Globus pallidus (tissue), 1 donor: ENCODE results near the gene GH1.
A peak's percentile ranks its signal among the peaks of the same experiment; 100 is the strongest.

ENCODE experiments used
- DNase-seq: peaks from one replicate; pipeline ENCODE4 v3.0.0-alpha.2; 2015; ENCODE audit warnings: low spot score

Gene GH1

GRCh38 chr17:63944736-63945499 lies 26.3 kb upstream of the GH1 start:
- DNase-seq = no peak

DNA sequence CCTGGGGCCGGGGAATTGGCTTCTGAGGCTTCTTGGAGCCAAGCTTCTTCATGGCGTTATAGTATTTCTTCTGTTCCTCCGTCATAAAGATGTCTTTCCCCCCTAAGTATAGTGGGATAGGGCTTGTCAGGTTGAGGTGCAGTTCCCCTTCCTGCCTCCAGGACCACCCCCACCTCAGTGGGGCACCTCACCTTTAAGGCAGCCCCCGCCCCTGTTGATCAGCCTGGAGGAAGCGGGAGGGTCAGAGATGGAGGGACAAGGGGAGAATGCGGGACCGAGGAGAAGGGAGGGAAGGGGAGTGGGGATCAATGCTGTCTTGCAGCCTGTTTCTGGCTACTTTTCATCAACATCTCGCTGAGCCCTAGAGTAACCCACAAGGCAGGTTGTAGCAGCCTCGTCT lies 25.1 kb upstream of the GH1 start:
- DNase-seq = no peak

GRCh38 chr17:63942309-63942985 lies 23.8 kb upstream of the GH1 start:
- no peak for DNase-seq

DNA sequence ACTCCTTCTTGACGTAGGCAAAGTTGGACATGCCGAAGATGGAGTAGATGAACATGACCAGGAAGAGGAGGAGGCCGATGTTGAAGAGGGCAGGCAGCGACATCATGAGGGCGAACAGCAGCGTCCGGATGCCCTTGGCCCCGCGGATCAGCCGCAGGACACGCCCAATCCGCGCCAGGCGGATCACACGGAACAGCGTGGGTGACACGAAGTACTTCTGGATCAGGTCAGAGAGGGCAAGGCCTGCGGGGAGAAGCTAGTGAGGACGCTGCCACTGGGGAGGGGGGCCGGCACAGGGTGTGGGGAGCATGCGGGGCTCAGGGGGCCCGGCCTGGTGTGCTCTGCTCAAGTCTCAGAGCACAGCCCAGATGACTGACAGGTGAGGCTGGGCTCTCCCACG lies 23.1 kb upstream of the GH1 start:
- DNase-seq = no peak

DNA sequence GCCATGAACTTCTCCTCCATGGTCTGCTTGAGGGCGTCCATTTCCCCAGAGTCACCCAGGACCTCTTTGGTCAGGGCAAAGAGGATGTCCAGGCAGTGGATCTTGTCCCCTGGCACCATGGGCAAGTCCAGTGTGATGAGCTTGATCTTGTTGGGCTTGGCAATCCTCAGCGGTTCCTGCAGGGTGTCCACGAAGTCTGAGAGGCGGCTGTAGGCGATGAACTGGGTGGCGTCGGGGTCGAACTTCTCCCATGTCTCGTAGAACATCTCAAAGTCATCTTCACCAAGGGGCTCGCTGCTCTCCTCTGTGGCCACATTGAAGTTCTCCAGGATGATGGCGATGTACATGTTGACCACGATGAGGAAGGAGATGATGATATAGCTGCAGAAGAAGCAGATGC lies 22.5 kb upstream of the GH1 start:
- no peak for DNase-seq

- no peak for DNase-seq
These were observed 21.9 kb upstream of the GH1 start for GRCh38 chr17:63940584-63940983.

DNA sequence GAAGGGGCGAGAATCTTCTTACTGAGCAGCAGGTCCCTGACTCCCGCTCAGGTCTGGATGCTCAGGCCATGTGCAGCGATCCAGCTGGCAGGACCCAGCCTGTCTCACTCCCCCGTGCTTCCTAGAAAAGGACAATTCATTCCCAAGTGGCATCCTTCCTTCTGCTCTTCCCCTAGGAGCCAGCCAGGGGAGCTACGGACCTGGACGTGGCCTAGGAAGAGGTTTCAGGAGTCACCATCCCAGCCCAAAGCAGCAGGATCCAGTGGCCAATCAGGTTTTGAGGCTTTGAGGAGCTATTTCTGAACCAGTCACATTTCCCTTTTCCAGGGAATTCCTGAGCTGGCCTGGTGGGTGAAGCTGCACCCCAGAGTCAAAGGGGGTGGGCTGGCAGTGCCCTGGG lies 21.2 kb upstream of the GH1 start:
- DNase-seq = no peak

GRCh38 chr17:63939401-63939800 lies 20.8 kb upstream of the GH1 start:
- DNase-seq = no peak

GRCh38 chr17:63937920-63938319 lies 19.3 kb upstream of the GH1 start:
- DNase-seq = no peak

GRCh38 chr17:63937319-63937718 lies 18.7 kb upstream of the GH1 start:
- DNase-seq = no peak

GRCh38 chr17:63934183-63935112 lies 15.8 kb upstream of the GH1 start:
- DNase-seq = no peak

DNA sequence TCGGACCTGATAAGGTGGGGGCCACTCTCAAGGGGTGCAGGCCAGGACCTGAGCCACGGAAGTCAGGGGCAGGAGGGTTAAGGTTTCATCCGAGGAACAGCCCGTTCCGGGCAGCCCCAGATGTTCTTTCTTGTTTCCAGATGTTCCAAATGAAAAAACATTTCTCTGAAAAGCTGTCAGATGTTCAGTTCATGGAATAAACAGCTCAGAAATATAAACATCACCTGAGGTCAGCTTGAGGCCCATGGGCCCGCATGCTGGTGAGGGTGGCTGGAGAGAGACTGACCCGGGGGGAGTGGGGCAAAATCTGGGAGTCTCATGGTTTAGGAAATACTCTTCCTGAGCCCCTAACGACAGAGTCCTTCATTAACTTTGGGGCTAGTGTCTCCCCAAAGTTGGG lies 15.0 kb upstream of the GH1 start:
- no peak for DNase-seq

DNA sequence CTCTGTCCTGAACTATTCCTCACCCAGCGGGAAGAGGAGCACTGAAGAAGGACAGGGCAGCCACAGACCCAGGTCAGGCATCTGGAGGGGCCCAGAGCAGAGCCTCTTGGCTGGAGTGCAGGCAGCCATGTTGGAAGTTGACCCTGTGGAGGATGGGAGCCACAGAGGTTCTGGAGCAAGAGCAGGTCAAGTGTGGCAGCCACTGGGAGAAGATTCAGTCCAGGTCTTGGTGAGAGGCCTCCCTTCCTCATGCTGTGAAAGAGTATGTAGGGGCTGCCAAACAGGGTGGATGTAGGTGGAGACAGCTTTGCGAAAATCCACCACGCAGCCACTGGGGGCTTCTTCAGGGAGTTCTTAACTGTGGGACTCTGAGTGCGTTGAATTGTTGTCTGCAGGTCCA lies 14.1 kb upstream of the GH1 start:
- no peak for DNase-seq

DNA sequence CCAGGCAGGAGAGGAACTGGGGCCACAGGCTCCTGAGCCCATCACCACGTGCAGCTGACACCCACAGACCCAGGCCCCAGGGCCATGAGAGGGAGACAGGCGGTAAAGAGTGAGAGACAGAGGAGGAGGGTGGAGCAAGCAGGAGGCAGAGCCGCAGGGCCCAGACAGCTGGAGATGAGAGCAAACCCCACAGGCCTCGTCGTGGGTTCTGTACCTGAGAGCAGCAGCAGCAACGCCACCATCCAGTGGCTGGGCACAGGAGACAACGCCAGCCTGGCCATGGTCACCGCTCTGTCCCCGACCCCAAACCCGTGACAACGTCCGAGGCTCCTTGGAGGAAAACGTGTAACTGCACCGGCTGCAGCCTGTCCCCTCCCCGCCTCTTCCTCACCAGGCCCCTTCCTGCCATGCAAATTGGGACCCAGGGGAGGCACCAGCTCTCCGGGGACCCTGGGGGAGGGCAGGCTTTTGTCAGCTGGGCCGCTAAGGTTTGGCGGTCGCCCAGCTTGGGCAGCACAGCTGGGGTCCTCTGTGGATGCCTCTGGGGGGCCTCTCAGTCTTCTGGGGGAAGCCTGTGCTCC lies 13.4 kb upstream of the GH1 start, which contains the start of gene CD79B:
CD79B (minus strand) TSS at position 351 of the 581 bp plus-strand sequence; CDS start at position 281, 70 bp downstream.
- no peak for DNase-seq

- peak; percentile 6 for DNase-seq
These were observed 12.4 kb upstream of the GH1 start for GRCh38 chr17:63930951-63931575.

DNA sequence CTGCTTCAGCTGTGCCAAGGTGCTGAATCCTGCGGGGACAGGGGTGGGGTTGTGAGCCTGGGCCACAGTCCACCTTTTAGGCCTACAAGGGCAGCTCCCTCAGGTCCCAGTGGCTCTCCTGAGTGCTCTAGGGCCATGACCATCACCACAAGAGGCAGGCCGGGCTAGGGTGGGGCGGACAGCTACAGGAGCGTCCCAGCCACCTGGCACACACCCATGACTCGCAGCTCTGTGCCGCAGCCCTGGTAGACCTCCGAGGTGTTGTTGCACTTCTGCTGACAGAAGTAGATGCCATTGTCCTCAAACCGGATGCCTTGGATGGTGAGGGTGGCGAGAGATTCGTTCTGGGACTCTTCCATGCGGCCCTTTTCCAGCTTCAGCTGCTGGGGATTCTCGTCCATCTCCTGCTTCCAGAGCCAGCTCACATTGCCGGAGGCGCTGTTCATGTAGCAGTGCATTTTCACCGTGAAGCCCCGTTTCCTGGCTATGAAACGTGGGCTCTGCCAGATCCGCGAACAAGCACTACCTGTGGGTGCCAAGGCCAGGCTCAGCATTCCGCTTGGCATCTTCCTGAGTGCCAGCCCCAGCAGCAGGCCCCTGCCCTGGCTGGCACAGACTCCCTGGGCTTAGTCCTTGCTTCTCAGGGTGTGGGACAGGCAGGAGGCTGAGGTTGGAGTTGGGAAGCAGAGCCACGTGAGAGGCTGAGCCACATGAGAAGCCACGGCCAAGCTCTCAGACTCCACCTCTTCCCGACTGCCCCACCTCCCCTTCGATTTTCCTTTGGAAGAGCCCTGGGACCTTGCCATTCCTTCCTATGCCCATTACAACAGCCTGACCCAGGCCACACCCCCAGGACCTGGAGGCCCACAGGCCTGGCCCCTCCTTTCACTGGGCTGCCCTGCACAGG lies 11.5 kb upstream of the GH1 start:
- no peak for DNase-seq

- no peak for DNase-seq
These were observed 10.5 kb upstream of the GH1 start for GRCh38 chr17:63928966-63929695.

GRCh38 chr17:63928172-63928666 lies 9.6 kb upstream of the GH1 start:
- no peak for DNase-seq

DNA sequence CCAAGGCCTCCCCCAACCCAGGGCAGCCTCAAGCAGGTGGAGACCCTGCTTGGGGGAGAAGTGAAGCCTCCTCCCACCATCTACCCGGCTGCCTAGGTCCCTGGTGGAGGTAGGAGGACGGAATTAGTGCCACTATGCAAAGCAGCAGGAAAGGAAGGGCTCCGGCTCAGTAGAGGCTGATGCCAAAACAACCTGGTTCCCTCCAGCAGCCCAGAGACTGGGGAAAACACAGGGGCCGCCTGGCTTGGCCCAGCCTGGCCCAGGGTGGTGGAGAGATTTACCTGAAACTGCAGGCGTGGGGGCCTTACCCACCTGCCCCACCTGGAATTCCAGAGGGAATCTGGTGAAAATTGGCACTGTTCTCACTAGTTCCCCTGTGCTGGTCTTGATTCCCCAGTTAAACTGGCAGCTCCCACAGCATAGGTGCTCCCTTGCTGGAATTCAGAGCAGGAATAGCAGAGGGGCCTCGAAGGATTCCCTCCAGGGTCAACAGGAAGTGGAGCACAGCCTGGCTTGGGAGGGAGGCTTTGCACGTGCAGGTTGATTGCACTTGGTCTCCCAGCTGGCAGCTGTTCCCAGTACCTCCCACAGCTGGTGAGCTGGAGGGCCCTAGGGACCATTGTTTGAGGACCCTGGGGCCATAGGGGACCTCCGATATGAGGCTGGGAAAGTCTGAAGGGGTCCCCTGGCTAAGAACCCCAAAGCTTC lies 9.0 kb upstream of the GH1 start:
- DNase-seq = no peak
